ENCODE results near the gene CUX1.
"Not testable (repeated sequence)": the region's sequence is repeated elsewhere in the genome, so short reads cannot be mapped to it uniquely, and the experiment has no call there.

The CUX1 gene

GRCh38 chr7:101848208-101848951 lies 31.0 kb downstream of the CUX1 start:
- Histone ChIP-seq H3K9me3 (ENCODE audit: control insufficient read depth in 1 of 2, low read length in 2 of 2) (peaks cover 3 to 6% of the 10 kb centered on the region in 2 donors), H3K27ac (ENCODE audit: low read length) (no peak overlapping the region), H3K27me3 (ENCODE audit: low read depth, low read length) (no peaks in the 10 kb centered on the region), H3K4me1 (ENCODE audit: control insufficient read depth in 1 of 2, insufficient read depth in 2 of 2, low read length in 2 of 2) (peaks cover 0 to 3% of the 10 kb centered on the region in 2 donors), H3K4me3 (ENCODE audit: low read depth in 1 of 2, low read length in 2 of 2) (no peak overlapping the region), H3K36me3 (ENCODE audit: control insufficient read depth in 1 of 2, insufficient read depth in 2 of 2, low read length in 2 of 2) (no peaks in the 10 kb centered on the region)

GRCh38 chr7:101849314-101849713 lies 31.9 kb downstream of the CUX1 start:
- not testable (repeated sequence) for H3K27me3 ChIP-seq (ENCODE audit: low read depth, low read length); H3K4me3 ChIP-seq (ENCODE audit: low read depth in 1 of 2, low read length in 2 of 2); H3K36me3 ChIP-seq (ENCODE audit: control insufficient read depth in 1 of 2, insufficient read depth in 2 of 2, low read length in 2 of 2); H3K4me1 ChIP-seq (ENCODE audit: control insufficient read depth in 1 of 2, insufficient read depth in 2 of 2, low read length in 2 of 2); H3K27ac ChIP-seq (ENCODE audit: low read length); H3K9me3 ChIP-seq (ENCODE audit: control insufficient read depth in 1 of 2, low read length in 2 of 2)

GRCh38 chr7:101852364-101852763 lies 34.9 kb downstream of the CUX1 start:
- H3K4me3 ChIP-seq (ENCODE audit: low read depth in 1 of 2, low read length in 2 of 2); H3K27ac ChIP-seq (ENCODE audit: low read length); H3K9me3 ChIP-seq (ENCODE audit: control insufficient read depth in 1 of 2, low read length in 2 of 2); H3K27me3 ChIP-seq (ENCODE audit: low read depth, low read length); H3K36me3 ChIP-seq (ENCODE audit: control insufficient read depth in 1 of 2, insufficient read depth in 2 of 2, low read length in 2 of 2): not testable (repeated sequence)
- peaks cover 0 to 18% of the 10 kb centered on the region in 2 donors for H3K4me1 ChIP-seq (ENCODE audit: control insufficient read depth in 1 of 2, insufficient read depth in 2 of 2, low read length in 2 of 2)

- Histone ChIP-seq H3K27me3 (ENCODE audit: low read depth, low read length) (no peaks in the 10 kb centered on the region), H3K27ac (ENCODE audit: low read length) (no peak overlapping the region), H3K9me3 (ENCODE audit: control insufficient read depth in 1 of 2, low read length in 2 of 2) (no peaks in the 10 kb centered on the region), H3K36me3 (ENCODE audit: control insufficient read depth in 1 of 2, insufficient read depth in 2 of 2, low read length in 2 of 2) (no peaks in the 10 kb centered on the region), H3K4me3 (ENCODE audit: low read depth in 1 of 2, low read length in 2 of 2) (no peak overlapping the region), H3K4me1 (ENCODE audit: control insufficient read depth in 1 of 2, insufficient read depth in 2 of 2, low read length in 2 of 2) (peaks cover 0 to 22% of the 10 kb centered on the region in 2 donors)
Measured at GRCh38 chr7:101853684-101854083, 36.3 kb downstream of the CUX1 start.

- Histone ChIP-seq H3K36me3 (ENCODE audit: control insufficient read depth in 1 of 2, insufficient read depth in 2 of 2, low read length in 2 of 2) (no peaks in the 10 kb centered on the region), H3K27ac (ENCODE audit: low read length) (no peak overlapping the region), H3K4me3 (ENCODE audit: low read depth in 1 of 2, low read length in 2 of 2) (no peak overlapping the region), H3K4me1 (ENCODE audit: control insufficient read depth in 1 of 2, insufficient read depth in 2 of 2, low read length in 2 of 2) (peaks cover 0 to 26% of the 10 kb centered on the region in 2 donors), H3K27me3 (ENCODE audit: low read depth, low read length) (no peaks in the 10 kb centered on the region), H3K9me3 (ENCODE audit: control insufficient read depth in 1 of 2, low read length in 2 of 2) (no peaks in the 10 kb centered on the region)
Measured at GRCh38 chr7:101854084-101854865, 36.8 kb downstream of the CUX1 start.

- Histone ChIP-seq H3K27me3 (ENCODE audit: low read depth, low read length) (no peaks in the 10 kb centered on the region), H3K27ac (ENCODE audit: low read length) (peak overlapping the region; percentile 92), H3K36me3 (ENCODE audit: control insufficient read depth in 1 of 2, insufficient read depth in 2 of 2, low read length in 2 of 2) (no peaks in the 10 kb centered on the region), H3K4me3 (ENCODE audit: low read depth in 1 of 2, low read length in 2 of 2) (peak overlapping the region; percentile 39 to 65), H3K4me1 (ENCODE audit: control insufficient read depth in 1 of 2, insufficient read depth in 2 of 2, low read length in 2 of 2) (peaks cover 0 to 32% of the 10 kb centered on the region in 2 donors), H3K9me3 (ENCODE audit: control insufficient read depth in 1 of 2, low read length in 2 of 2) (no peaks in the 10 kb centered on the region)
Measured at GRCh38 chr7:101856473-101857357, 39.3 kb downstream of the CUX1 start.

GRCh38 chr7:101857358-101857811 lies 40.0 kb downstream of the CUX1 start:
- Histone ChIP-seq H3K4me1 (ENCODE audit: control insufficient read depth in 1 of 2, insufficient read depth in 2 of 2, low read length in 2 of 2) (peaks cover 0 to 32% of the 10 kb centered on the region in 2 donors), H3K4me3 (ENCODE audit: low read depth in 1 of 2, low read length in 2 of 2) (peak overlapping the region; percentile 39 to 65), H3K27me3 (ENCODE audit: low read depth, low read length) (no peaks in the 10 kb centered on the region), H3K36me3 (ENCODE audit: control insufficient read depth in 1 of 2, insufficient read depth in 2 of 2, low read length in 2 of 2) (no peaks in the 10 kb centered on the region), H3K27ac (ENCODE audit: low read length) (peak overlapping the region; percentile 92), H3K9me3 (ENCODE audit: control insufficient read depth in 1 of 2, low read length in 2 of 2) (no peaks in the 10 kb centered on the region)

- H3K9me3 ChIP-seq (ENCODE audit: control insufficient read depth in 1 of 2, low read length in 2 of 2), result no peaks in the 10 kb centered on the region
- no peak overlapping the region for H3K4me3 ChIP-seq (ENCODE audit: low read depth in 1 of 2, low read length in 2 of 2)
- peaks cover 0 to 29% of the 10 kb centered on the region in 2 donors for H3K4me1 ChIP-seq (ENCODE audit: control insufficient read depth in 1 of 2, insufficient read depth in 2 of 2, low read length in 2 of 2)
- no peaks in the 10 kb centered on the region for H3K27me3 ChIP-seq (ENCODE audit: low read depth, low read length)
- peak overlapping the region; percentile 30 for H3K27ac ChIP-seq (ENCODE audit: low read length)
- no peaks in the 10 kb centered on the region for H3K36me3 ChIP-seq (ENCODE audit: control insufficient read depth in 1 of 2, insufficient read depth in 2 of 2, low read length in 2 of 2)
Measured at GRCh38 chr7:101858437-101859385, 41.3 kb downstream of the CUX1 start.

- no peak overlapping the region for H3K27ac ChIP-seq (ENCODE audit: low read length)
- no peaks in the 10 kb centered on the region for H3K36me3 ChIP-seq (ENCODE audit: control insufficient read depth in 1 of 2, insufficient read depth in 2 of 2, low read length in 2 of 2)
- H3K4me1 ChIP-seq (ENCODE audit: control insufficient read depth in 1 of 2, insufficient read depth in 2 of 2, low read length in 2 of 2), result peaks cover 0 to 29% of the 10 kb centered on the region in 2 donors
- no peak overlapping the region for H3K4me3 ChIP-seq (ENCODE audit: low read depth in 1 of 2, low read length in 2 of 2)
- no peaks in the 10 kb centered on the region for H3K27me3 ChIP-seq (ENCODE audit: low read depth, low read length)
- no peaks in the 10 kb centered on the region for H3K9me3 ChIP-seq (ENCODE audit: control insufficient read depth in 1 of 2, low read length in 2 of 2)
Measured at GRCh38 chr7:101859411-101860106, 42.1 kb downstream of the CUX1 start.

All from muscle layer of duodenum (tissue), 2 donors.